HUES48 (cell line): Measurements from ENCODE around the gene SDR42E2.

Source experiments
- H3K27ac ChIP-seq: one replicate; pipeline ENCODE4 v1.7.0; 2013; ENCODE audit warnings: low read depth, low read length, inconsistent platforms
- H3K27me3 ChIP-seq: 2 replicates; pipeline ENCODE4 v1.6.1; 2013; ENCODE audit warnings: mild to moderate bottlenecking, low read length; ENCODE audit not compliant: control insufficient read depth, insufficient read depth
- H3K36me3 ChIP-seq: 2 replicates; pipeline ENCODE4 v1.6.1; 2013; ENCODE audit warnings: low read length; ENCODE audit not compliant: control insufficient read depth, insufficient read depth
- H3K4me1 ChIP-seq: 2 replicates; pipeline ENCODE4 v1.6.1; 2013; ENCODE audit warnings: mild to moderate bottlenecking, low read length; ENCODE audit not compliant: control insufficient read depth, insufficient read depth
- H3K4me3 ChIP-seq: 2 replicates; pipeline ENCODE4 v1.5.1; 2013; ENCODE audit warnings: mild to moderate bottlenecking, low read depth, low read length
- H3K9ac ChIP-seq: 2 replicates; pipeline ENCODE4 v1.6.1; 2013; ENCODE audit warnings: mild to moderate bottlenecking, low read depth, low read length, moderate library complexity
- H3K9me3 ChIP-seq: 2 replicates; pipeline ENCODE4 v1.6.1; 2013; ENCODE audit warnings: low read length; ENCODE audit not compliant: control insufficient read depth, insufficient read depth

SDR42E2 gene

DNA sequence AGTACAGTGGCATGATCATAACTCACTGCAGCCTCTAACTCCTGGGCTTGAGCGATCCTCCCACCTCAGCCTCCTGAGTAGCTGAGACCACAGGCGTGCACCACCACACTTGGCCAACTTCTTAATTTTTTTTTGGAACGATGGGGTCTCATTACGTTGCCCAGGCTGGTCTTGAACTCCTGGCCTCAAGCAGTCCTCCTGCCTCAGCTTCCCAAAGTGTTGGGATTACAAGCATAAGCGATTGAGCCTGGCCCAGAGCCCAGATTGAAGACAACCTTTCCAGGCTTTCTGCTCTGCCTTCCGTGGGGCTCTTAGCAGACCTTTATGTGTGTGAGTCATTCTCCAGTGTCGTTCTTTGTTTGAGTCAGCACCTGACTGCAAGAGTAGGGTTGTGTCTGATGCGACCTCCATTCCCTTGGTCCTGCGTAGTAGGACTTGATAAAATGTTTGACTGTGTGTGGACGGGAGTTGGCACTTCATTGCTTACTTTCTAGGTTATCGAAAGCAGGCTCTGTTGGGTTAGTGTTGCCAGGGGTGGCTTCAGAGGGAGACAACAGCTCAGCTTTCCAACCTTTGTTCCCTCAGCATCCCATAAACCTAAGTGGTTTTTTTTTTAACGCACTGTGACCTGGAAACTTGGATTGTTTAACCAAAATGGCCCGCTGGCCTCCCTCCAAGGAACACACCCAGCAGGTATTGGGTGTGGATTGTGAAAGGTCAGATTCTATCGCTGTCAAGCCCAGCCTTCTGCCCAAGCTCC is 70.2 kb downstream of the SDR42E2 start:
- Histone ChIP-seq H3K9me3 (no peaks in the 10 kb centered on the region), H3K4me1 (no peaks in the 10 kb centered on the region), H3K9ac (no peak overlapping the region), H3K36me3 (peaks cover 16% of the 10 kb centered on the region), H3K27ac (no peak overlapping the region), H3K4me3 (no peak overlapping the region), H3K27me3 (no peaks in the 10 kb centered on the region)

DNA sequence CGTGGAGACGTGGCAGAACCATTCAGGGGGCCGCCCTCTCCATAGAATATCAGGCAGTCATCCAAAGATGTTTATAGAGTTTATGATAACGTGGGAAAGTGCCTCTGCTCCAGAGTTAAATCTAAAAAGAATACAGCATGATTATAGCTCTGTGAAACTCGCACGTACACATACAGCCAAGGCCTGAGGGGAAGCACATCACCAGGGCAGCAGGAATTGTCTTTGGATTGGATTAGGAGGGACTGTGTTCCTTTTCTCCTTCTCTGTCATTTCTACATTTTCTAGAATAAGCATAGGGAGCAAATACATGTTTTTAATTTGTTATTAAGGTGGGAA is 70.7 kb downstream of the SDR42E2 start:
- H3K9ac ChIP-seq, result no peak overlapping the region
- no peak overlapping the region for H3K27ac ChIP-seq
- H3K4me3 ChIP-seq, result no peak overlapping the region
- no peaks in the 10 kb centered on the region for H3K4me1 ChIP-seq
- no peaks in the 10 kb centered on the region for H3K9me3 ChIP-seq
- no peaks in the 10 kb centered on the region for H3K27me3 ChIP-seq
- H3K36me3 ChIP-seq, result peaks cover 15% of the 10 kb centered on the region

DNA sequence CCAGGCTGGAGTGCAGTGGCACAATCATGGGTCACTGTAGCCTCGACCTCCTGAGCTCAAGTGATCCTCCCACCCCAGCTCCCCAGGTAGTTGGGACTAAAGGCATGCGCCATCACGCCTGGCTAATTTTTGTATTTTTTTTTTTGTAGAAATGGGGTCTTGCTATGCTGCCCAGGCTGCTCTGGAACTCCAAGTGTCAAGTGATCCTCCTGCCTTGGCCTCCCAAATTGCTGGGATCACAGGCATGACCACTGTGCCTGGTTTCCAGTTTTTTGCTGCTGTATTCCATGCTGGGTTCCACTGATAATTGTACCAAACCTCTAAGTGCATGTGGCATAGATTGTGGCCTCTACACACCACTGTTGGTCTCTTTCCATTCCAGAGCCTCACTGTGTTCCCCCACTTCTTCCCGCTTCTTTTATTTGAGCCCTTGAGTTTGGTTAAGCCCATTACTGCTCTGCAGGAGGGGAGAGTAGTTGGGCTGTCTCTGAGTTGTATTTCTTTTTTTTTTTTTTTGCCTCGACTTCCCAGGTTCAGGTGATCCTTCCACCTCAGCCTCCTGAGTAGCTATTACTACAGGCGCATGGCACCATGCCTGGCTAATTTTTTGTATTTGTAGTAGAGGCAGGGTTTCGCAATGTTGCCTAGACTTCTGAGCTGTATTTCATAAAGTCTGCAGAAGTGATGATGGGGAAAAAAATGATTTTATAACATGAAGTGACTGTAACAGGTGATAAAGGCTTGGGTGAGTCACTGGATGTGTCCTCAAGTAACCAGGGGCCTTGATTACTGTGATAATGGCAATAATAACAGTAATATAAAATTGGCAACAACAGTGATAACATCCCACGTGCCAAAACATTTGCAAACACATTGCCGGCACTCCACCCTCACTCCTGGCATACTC is 73.8 kb downstream of the SDR42E2 start:
- Histone ChIP-seq H3K4me1 (no peaks in the 10 kb centered on the region), H3K4me3 (no peak overlapping the region), H3K27me3 (no peaks in the 10 kb centered on the region), H3K9ac (no peak overlapping the region), H3K36me3 (no peaks in the 10 kb centered on the region; the same call in 1 of the 2 replicates), H3K9me3 (no peaks in the 10 kb centered on the region), H3K27ac (no peak overlapping the region)

DNA sequence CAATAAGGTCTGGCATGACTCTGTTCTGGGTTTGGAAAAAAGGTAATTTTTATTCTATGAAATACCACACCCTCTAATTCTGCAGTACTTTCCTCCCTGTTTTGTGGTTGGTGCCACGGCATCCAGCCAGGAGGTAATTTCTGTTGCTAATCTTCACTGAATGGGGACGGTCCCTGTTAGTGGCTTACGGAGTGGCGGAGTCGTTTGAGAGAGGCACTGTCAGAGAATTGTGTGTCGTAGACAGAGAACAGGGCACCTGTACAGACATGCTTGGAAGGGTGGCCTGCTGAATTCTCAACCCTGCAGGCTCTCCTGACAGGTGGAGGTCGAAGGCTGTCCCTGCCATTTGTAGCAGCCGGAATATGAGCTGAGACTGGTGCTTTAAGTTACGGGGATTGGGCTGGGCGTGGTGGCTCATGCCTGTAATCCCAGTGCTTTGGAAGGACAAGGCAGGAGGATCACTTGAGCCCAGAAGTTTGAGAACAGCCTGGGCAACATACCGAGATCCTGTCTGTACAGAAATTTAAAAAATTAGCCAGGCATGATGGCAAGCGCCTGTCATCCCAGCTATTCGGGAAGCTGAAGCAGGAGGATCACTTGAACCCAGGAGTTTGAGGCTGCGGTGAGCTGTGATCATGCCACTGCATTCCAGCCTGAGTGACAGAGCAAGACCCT is 77.0 kb downstream of the SDR42E2 start:
- Histone ChIP-seq H3K27ac (no peak overlapping the region), H3K36me3 (no peaks in the 10 kb centered on the region; the same call in 1 of the 2 replicates), H3K9me3 (no peaks in the 10 kb centered on the region), H3K4me3 (no peak overlapping the region), H3K27me3 (no peaks in the 10 kb centered on the region), H3K4me1 (no peaks in the 10 kb centered on the region), H3K9ac (no peak overlapping the region)

DNA sequence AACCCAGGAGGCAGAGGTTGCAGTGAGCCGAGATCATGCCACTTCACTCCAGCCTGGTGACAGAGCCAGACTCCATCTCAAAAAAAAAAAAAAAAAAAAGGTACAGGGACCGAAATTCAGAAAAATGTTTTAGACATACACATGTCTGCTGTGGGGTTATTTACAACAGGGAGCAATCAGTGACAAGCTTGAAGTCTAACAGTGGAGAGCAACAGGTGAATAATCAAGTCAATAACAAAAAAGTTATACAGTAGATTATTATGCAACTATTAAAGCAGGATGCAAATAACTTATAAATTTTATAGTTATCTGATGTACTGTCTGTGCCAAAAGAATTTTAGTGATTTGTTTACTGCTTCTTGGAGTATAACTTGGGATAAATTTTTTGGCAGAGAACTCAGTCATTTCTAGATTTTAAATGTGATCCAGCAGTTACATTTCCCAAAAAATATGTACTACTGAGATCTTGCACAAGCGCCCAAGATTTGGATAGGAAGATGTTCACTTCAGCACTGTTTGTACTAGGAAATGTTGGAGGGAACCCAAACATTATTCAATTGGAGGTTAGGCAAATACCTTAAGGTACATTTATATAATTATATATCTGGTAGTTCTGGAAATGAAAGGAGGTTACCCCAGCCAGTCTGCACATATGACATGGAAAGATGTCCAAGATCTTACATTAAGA is 77.9 kb downstream of the SDR42E2 start:
- peaks cover 4% of the 10 kb centered on the region; the same call in 1 of the 2 replicates for H3K36me3 ChIP-seq
- no peaks in the 10 kb centered on the region for H3K27me3 ChIP-seq
- H3K9me3 ChIP-seq, result no peaks in the 10 kb centered on the region
- no peak overlapping the region for H3K9ac ChIP-seq
- H3K4me1 ChIP-seq, result no peaks in the 10 kb centered on the region
- H3K27ac ChIP-seq, result no peak overlapping the region
- no peak overlapping the region for H3K4me3 ChIP-seq
